Ascending aorta (tissue), 2 donors: ENCODE results near the gene RPS6KA2. TPM values are rescaled to one million over a fixed set of nuclear protein-coding genes. Genes with fewer than 3 reads are reported as not detected.

Experiments used
- DNase-seq, 2 donors: peaks; one replicate each; pipeline ENCODE4 v3.0.0-alpha.2; 2019; ENCODE audit warnings: low spot score in 2 of 2
- H3K27ac ChIP-seq, 2 donors: fragments of 200-600 bp; sonication (generic); one replicate each; pipeline ENCODE4 v1.5.1; 2016 to 2017; ENCODE audit warnings: mild to moderate bottlenecking in 1 of 2
- H3K27me3 ChIP-seq: fragments of 200-600 bp; sonication (generic); one replicate; pipeline ENCODE4 v1.5.1; 2017
- H3K36me3 ChIP-seq, 2 donors: fragments of 200-600 bp; sonication (generic); one replicate each; pipeline ENCODE4 v1.5.1; 2016
- H3K4me1 ChIP-seq, 2 donors: fragments of 200-600 bp; sonication (generic); one replicate each; pipeline ENCODE4 v1.5.1; 2016 to 2017; ENCODE audit warnings: mild to moderate bottlenecking in 1 of 2
- H3K4me3 ChIP-seq, 2 donors: fragments of 200-600 bp; sonication (generic); one replicate each; pipeline ENCODE4 v1.5.1; 2016 to 2017; ENCODE audit warnings: mild to moderate bottlenecking in 1 of 2
- H3K9me3 ChIP-seq, 2 donors: fragments of 200-600 bp; sonication (generic); one replicate each; pipeline ENCODE4 v1.5.1; 2016
- CTCF ChIP-seq, 3 experiments: fragments of 200-600 bp in 2 of 3; fragments of 450-650 bp in 1 of 3; sonication (generic) in 2 of 3; IDR thresholded peaks; one replicate each; pipeline ENCODE4 v1.5.1; 2016 to 2019; ENCODE audit warnings: antibody characterized with exemption in 3 of 3, mild to moderate bottlenecking in 1 of 3, moderate library complexity in 1 of 3
- intact Hi-C: fragments of 100-400 bp; cut with DNase I; formaldehyde crosslinking; loops from one replicate; pipeline ENCODE4 v1.15.1; 2023
- total RNA-seq: library from RNA; depleted of rRNA; stranded (reverse); fragments of >200 nt; gene quantifications from one replicate; pipeline ENCODE4 v1.1.0, GENCODE V29; 2016

Gene RPS6KA2
- total RNA-seq, 1 donor from 2014 or later = 196 TPM

- Histone ChIP-seq H3K27me3 (no peaks in the 10 kb centered on the region), H3K4me3 (no peak overlapping the region), H3K27ac (no peak overlapping the region), H3K36me3 (peaks cover 0 to 7% of the 10 kb centered on the region in 2 donors), H3K4me1 (no peaks in the 10 kb centered on the region), H3K9me3 (no peaks in the 10 kb centered on the region)
- intact Hi-C loops = no loop called here
- no peak for DNase-seq
- no peak for TF ChIP-seq CTCF (IDR thresholded peaks at IDR 0.05)
These were observed 105.9 kb downstream of the RPS6KA2 start for GRCh38 chr6:166520905-166521834.

DNA sequence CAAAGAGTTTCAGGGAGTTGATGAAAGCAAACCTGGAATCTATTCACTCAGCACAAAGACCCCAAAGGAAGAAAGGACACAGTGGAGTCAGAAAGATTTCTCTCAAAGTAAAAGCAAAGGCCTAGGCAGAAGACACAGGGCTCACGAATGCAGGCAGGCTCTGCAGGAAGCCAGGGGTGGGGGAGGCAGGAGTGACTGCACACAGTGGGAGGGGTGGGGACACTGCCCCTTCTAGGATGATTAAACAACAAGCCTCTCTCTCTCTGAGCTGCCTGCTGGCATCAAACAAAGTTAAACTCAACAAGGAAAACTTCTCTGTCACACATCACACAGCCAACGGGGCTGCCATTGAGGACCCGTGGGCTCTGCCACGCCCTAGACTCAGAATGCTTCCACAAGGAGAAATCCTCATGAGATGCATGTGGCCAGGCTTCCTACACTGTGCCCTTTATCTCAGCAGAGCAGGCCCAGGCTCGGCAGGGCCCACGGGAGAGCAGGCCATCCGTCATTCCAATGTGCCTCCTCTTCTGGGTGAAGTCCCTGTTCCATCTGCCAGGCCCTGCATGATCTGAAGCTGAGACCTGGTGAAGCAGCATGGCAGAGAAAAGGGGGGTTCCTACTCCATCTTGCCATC is 110.7 kb downstream of the RPS6KA2 start:
- H3K9me3 ChIP-seq = no peaks in the 10 kb centered on the region
- no peak overlapping the region for H3K4me3 ChIP-seq
- intact Hi-C loops = no loop called here
- no peaks in the 10 kb centered on the region for H3K27me3 ChIP-seq
- DNase-seq = no peak
- peaks cover 0 to 6% of the 10 kb centered on the region in 2 donors for H3K36me3 ChIP-seq
- no peak overlapping the region for H3K27ac ChIP-seq
- no peaks in the 10 kb centered on the region for H3K4me1 ChIP-seq
- no peak for TF ChIP-seq CTCF (IDR thresholded peaks at IDR 0.05)

DNA sequence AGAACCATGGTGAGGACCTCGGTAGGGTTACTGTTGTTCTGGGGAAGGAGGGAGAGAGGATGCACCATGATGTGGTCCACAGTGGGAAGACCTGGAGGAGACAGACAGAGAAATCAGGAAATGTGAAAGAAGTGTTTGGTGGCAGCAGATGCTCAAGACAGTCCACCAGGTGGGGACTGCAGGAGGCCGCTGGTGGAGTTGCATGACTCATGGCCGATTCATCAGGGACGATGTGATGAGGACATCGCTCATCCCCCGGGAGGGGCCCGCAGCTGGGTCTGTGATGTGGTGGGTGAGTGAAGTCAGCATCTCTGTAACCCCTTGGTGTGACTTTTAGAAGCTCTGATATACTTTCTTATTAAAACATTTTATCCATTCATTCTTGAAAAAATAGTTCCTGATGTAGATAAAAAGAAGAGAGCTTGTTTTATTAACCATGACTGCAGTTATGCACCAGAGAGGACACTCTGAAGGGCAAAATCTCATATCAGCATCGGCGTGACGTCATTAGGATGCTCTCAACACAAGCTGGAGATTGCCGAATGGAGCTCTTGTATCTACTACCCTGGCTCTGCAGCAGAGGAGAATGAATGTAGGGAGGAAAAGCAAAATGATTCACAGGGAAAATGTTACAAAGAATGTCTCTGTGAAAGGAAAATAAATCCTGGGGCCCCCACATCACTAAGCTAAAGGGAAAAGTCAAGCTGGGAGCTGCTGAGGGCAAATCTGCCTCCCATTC is 111.8 kb downstream of the RPS6KA2 start:
- Histone ChIP-seq H3K4me3 (no peak overlapping the region), H3K4me1 (no peaks in the 10 kb centered on the region), H3K9me3 (no peaks in the 10 kb centered on the region), H3K27ac (no peak overlapping the region), H3K27me3 (no peaks in the 10 kb centered on the region), H3K36me3 (peaks cover 0 to 6% of the 10 kb centered on the region in 2 donors)
- no peak for DNase-seq
- intact Hi-C loops = no loop called here
- no peak for TF ChIP-seq CTCF (IDR thresholded peaks at IDR 0.05)

- no peaks in the 10 kb centered on the region for H3K9me3 ChIP-seq
- H3K4me1 ChIP-seq = no peaks in the 10 kb centered on the region
- no peak overlapping the region for H3K4me3 ChIP-seq
- intact Hi-C loops = no loop called here
- H3K27me3 ChIP-seq = no peaks in the 10 kb centered on the region
- no peak for TF ChIP-seq CTCF (IDR thresholded peaks at IDR 0.05)
- no peak overlapping the region for H3K27ac ChIP-seq
- H3K36me3 ChIP-seq = peaks cover 2 to 9% of the 10 kb centered on the region in 2 donors
- no peak for DNase-seq
These were observed 112.9 kb downstream of the RPS6KA2 start for GRCh38 chr6:166514196-166514595.

DNA sequence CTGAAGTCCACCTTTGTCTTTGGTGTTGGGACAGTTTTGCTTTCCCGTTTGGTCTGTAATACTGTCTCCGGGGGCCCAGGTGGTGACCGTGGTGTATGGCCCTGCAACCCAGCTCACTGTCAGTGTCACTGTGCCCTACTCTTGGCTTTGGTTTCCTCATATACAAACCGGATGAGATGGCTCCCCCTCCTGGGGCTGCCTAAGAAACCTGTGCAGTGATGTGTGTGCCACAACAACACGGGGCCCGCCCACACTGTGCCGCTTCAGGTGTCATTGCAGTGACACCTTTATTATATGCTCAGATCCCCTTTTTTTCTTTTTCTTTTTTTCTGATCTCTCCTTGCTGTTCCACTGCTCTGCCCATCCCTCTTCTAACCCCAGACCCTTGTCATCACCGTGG is 114.5 kb downstream of the RPS6KA2 start:
- H3K4me1 ChIP-seq = no peaks in the 10 kb centered on the region
- intact Hi-C loops = no loop called here
- H3K9me3 ChIP-seq = no peaks in the 10 kb centered on the region
- no peak for TF ChIP-seq CTCF (IDR thresholded peaks at IDR 0.05)
- peaks cover 6 to 22% of the 10 kb centered on the region in 2 donors for H3K36me3 ChIP-seq
- H3K27me3 ChIP-seq = no peaks in the 10 kb centered on the region
- DNase-seq = no peak
- H3K27ac ChIP-seq = no peak overlapping the region
- H3K4me3 ChIP-seq = no peak overlapping the region
